Activated B cell treated with CpG ODN at 0.5 μM for 24 hours (primary cell): ENCODE data around the gene PSME3IP1. TPM values are rescaled to one million over a fixed set of nuclear protein-coding genes. Genes with fewer than 3 reads are reported as not detected.

ENCODE experiments used
- ATAC-seq: fragments of 200-7000 bp; cut with Tn5 transposase; one replicate; pipeline ENCODE4 v1.10.0; 2021; ENCODE audit warnings: low read depth, mild to moderate bottlenecking, moderate library complexity
- CTCF ChIA-PET: fragments of 350-600 bp; sonication (Branson Sonifier 250); formaldehyde crosslinking; loops from one replicate; lab custom pipeline; 2021; ENCODE audit warnings: antibody characterized with exemption; lab: Charles Lee
- POLR2A ChIA-PET: fragments of 350-600 bp; sonication (Branson Sonifier 250); formaldehyde crosslinking; loops from one replicate; lab custom pipeline; 2021; ENCODE audit warnings: antibody characterized with exemption; lab: Charles Lee
- DNase-seq: peaks from one replicate; pipeline ENCODE4 v3.0.0; 2022
- H3K27ac Mint-ChIP-seq: one replicate; pipeline ENCODE4 v1.8.0; 2020; ENCODE audit warnings: mixed read lengths
- H3K27me3 Mint-ChIP-seq: one replicate; pipeline ENCODE4 v1.8.0; 2021; ENCODE audit warnings: mixed read lengths
- H3K36me3 Mint-ChIP-seq: one replicate; pipeline ENCODE4 v1.8.0; 2021; ENCODE audit warnings: low read depth, mixed read lengths
- H3K4me1 Mint-ChIP-seq: one replicate; pipeline ENCODE4 v1.8.0; 2021; ENCODE audit warnings: mixed read lengths
- H3K4me3 Mint-ChIP-seq: one replicate; pipeline ENCODE4 v1.8.0; 2020; ENCODE audit warnings: mild to moderate bottlenecking, mixed read lengths
- H3K9me3 Mint-ChIP-seq: one replicate; pipeline ENCODE4 v1.8.0; 2020; ENCODE audit warnings: mixed read lengths
- CTCF ChIP-seq: fragments of 200-600 bp; IDR thresholded peaks from one replicate; pipeline ENCODE4 v1.8.0; 2022; ENCODE audit warnings: antibody characterized with exemption, mild to moderate bottlenecking
- intact Hi-C: fragments of 100-400 bp; cut with micrococcal nuclease; formaldehyde crosslinking; loops from one replicate; pipeline ENCODE4 v1.15.1; 2024
- total RNA-seq: library from RNA; stranded (reverse); gene quantifications from 2 replicates; pipeline ENCODE4 v1.2.3, GENCODE V29; 2022

Gene PSME3IP1
- total RNA-seq, 1 donor from 2014 or later: 147 TPM

GRCh38 chr16:57223057-57223456 is 37.2 kb upstream of the PSME3IP1 start:
- Mint-ChIP-seq H3K27ac (no peak overlapping the region), H3K9me3 (peaks cover 4% of the 10 kb centered on the region), H3K27me3 (no peaks in the 10 kb centered on the region), H3K4me1 (no peaks in the 10 kb centered on the region), H3K4me3 (no peak overlapping the region), H3K36me3 (peaks cover 85% of the 10 kb centered on the region)
- CTCF ChIA-PET: no interaction called here
- ATAC-seq (no peak), DNase-seq (no peak)
- TF ChIP-seq CTCF: no peak
- POLR2A ChIA-PET: no interaction called here
- intact Hi-C loops: no loop called here

DNA sequence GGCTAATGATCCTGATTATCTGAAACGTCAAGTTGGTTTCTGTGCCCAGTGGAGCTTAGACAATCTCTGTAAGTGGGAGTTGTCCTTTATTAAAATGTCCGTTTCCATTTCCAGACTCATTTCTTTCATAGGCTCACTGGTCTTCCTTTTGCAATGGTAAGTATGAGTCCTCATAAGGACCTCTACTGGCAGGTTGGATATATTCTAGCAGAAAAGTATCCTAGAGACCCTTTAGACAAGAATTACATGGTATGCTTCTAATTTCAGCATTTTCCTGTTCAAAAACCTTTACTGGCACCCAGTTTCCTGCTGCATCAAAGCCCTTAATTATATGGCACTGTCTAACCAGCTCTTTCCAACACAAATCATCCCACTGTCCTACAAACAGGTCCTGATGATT is 31.1 kb upstream of the PSME3IP1 start:
- CTCF ChIA-PET: no interaction called here
- no peak for ATAC-seq
- no peaks in the 10 kb centered on the region for H3K4me1 Mint-ChIP-seq
- DNase-seq: no peak
- no peak overlapping the region for H3K4me3 Mint-ChIP-seq
- POLR2A ChIA-PET: no interaction called here
- peaks cover 20% of the 10 kb centered on the region for H3K9me3 Mint-ChIP-seq
- no peaks in the 10 kb centered on the region for H3K27me3 Mint-ChIP-seq
- no peak for TF ChIP-seq CTCF
- peaks cover 90% of the 10 kb centered on the region for H3K36me3 Mint-ChIP-seq
- H3K27ac Mint-ChIP-seq: no peak overlapping the region
- intact Hi-C loops: no loop called here

- intact Hi-C loops: no loop called here
- POLR2A ChIA-PET: no interaction called here
- H3K4me3 Mint-ChIP-seq: no peak overlapping the region
- no peak overlapping the region for H3K27ac Mint-ChIP-seq
- ATAC-seq (no peak), DNase-seq (no peak)
- no peak for TF ChIP-seq CTCF
- peaks cover 82% of the 10 kb centered on the region for H3K36me3 Mint-ChIP-seq
- no peaks in the 10 kb centered on the region for H3K4me1 Mint-ChIP-seq
- H3K9me3 Mint-ChIP-seq: peaks cover 15% of the 10 kb centered on the region
- CTCF ChIA-PET: no interaction called here
- H3K27me3 Mint-ChIP-seq: no peaks in the 10 kb centered on the region
Measured at GRCh38 chr16:57213462-57213861, 27.6 kb upstream of the PSME3IP1 start.

DNA sequence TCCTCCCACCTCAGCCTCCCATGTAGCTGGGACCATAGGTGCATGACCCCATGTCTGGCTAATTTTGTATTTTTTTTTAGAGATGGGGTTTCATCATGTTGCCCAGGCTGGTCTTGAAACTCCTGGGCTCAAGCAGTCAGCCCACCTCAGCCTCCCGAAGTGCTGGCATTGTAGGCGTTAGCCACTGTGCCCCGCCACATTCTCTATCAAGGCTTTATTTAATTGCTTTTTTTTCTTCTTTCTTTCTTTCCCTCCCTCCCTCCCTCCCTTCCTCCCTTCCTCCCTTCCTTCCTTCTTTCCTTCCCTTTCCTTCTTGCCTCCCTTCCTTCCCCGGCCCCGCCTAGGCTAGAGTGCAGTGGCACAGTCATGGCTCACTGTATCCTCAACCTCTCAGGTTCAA is 23.9 kb upstream of the PSME3IP1 start:
- POLR2A ChIA-PET: no interaction called here
- no peak for ATAC-seq
- H3K9me3 Mint-ChIP-seq: no peaks in the 10 kb centered on the region
- DNase-seq: no peak
- H3K27ac Mint-ChIP-seq: no peak overlapping the region
- no peaks in the 10 kb centered on the region for H3K27me3 Mint-ChIP-seq
- no peak overlapping the region for H3K4me3 Mint-ChIP-seq
- peaks cover 79% of the 10 kb centered on the region for H3K36me3 Mint-ChIP-seq
- no peaks in the 10 kb centered on the region for H3K4me1 Mint-ChIP-seq
- TF ChIP-seq CTCF: no peak
- CTCF ChIA-PET: no interaction called here
- intact Hi-C loops: no loop called here

GRCh38 chr16:57208926-57209325 is 23.1 kb upstream of the PSME3IP1 start:
- Mint-ChIP-seq H3K4me1 (no peaks in the 10 kb centered on the region), H3K9me3 (no peaks in the 10 kb centered on the region), H3K27ac (no peak overlapping the region), H3K36me3 (peaks cover 74% of the 10 kb centered on the region), H3K27me3 (no peaks in the 10 kb centered on the region), H3K4me3 (no peak overlapping the region)
- ATAC-seq: no peak
- CTCF ChIA-PET: no interaction called here
- intact Hi-C loops: no loop called here
- no peak for TF ChIP-seq CTCF
- DNase-seq: no peak
- POLR2A ChIA-PET: no interaction called here
